Measurements from ENCODE around the gene CLMP.

- no peak for TF ChIP-seq POLR2A (IDR thresholded peaks at IDR 0.05; ENCODE audit: low read depth, low read length)
- TF ChIP-seq EZH2 (IDR thresholded peaks at IDR 0.05; ENCODE audit: borderline replicate concordance, low read depth, low read length, severe bottlenecking), result no peak
- TF ChIP-seq GATA2 (IDR thresholded peaks at IDR 0.05; ENCODE audit: insufficient read depth, insufficient read length, low read depth, low read length), result no peak
- TF ChIP-seq, protein P1, sequence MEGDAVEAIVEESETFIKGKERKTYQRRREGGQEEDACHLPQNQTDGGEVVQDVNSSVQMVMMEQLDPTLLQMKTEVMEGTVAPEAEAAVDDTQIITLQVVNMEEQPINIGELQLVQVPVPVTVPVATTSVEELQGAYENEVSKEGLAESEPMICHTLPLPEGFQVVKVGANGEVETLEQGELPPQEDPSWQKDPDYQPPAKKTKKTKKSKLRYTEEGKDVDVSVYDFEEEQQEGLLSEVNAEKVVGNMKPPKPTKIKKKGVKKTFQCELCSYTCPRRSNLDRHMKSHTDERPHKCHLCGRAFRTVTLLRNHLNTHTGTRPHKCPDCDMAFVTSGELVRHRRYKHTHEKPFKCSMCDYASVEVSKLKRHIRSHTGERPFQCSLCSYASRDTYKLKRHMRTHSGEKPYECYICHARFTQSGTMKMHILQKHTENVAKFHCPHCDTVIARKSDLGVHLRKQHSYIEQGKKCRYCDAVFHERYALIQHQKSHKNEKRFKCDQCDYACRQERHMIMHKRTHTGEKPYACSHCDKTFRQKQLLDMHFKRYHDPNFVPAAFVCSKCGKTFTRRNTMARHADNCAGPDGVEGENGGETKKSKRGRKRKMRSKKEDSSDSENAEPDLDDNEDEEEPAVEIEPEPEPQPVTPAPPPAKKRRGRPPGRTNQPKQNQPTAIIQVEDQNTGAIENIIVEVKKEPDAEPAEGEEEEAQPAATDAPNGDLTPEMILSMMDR (IDR thresholded peaks at IDR 0.05; ENCODE audit: extremely low read depth in 1 of 2, insufficient read depth in 1 of 2, low read depth in 1 of 2, low read length in 2 of 2), result no peak
- TF ChIP-seq POLR2AphosphoS5 (IDR thresholded peaks at IDR 0.05; ENCODE audit: insufficient read depth, low read depth, low read length), result no peak
- TF ChIP-seq, protein P2, sequence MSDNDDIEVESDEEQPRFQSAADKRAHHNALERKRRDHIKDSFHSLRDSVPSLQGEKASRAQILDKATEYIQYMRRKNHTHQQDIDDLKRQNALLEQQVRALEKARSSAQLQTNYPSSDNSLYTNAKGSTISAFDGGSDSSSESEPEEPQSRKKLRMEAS (IDR thresholded peaks at IDR 0.05; ENCODE audit: insufficient read depth, insufficient read length), result no peak
- TF ChIP-seq JUN (IDR thresholded peaks at IDR 0.05; ENCODE audit: borderline replicate concordance, insufficient read depth, insufficient read length, low read depth), result no peak
- no peak for TF ChIP-seq FOS (IDR thresholded peaks at IDR 0.05; ENCODE audit: borderline replicate concordance, insufficient read depth, low read length)
- no peak for TF ChIP-seq MYC (IDR thresholded peaks at IDR 0.05; ENCODE audit: low read depth, low read length)
Observed at GRCh38 chr11:123200264-123200663, 5.2 kb upstream of the CLMP start.
